HG02798 (cell line): ENCODE results near the gene GALNS.

Experiments
- ATAC-seq: cut with Tn5 transposase; IDR thresholded peaks from one replicate; pipeline ENCODE4 v1.9.1; 2021; ENCODE audit warnings: mild to moderate bottlenecking; ENCODE audit not compliant: unreplicated experiment, poor library complexity

Gene GALNS

GRCh38 chr16:88822281-88823040 is 34.3 kb downstream of the GALNS start:
- ATAC-seq: no peak

- no peak for ATAC-seq
Measured at GRCh38 chr16:88821168-88821850, 35.4 kb downstream of the GALNS start.

GRCh38 chr16:88820385-88821025 is 36.2 kb downstream of the GALNS start:
- ATAC-seq: no peak

GRCh38 chr16:88819126-88819525 is 37.6 kb downstream of the GALNS start:
- no peak for ATAC-seq

GRCh38 chr16:88818575-88818874 is 38.2 kb downstream of the GALNS start:
- no peak for ATAC-seq

- no peak for ATAC-seq
Measured at GRCh38 chr16:88817785-88818574, 38.8 kb downstream of the GALNS start.

GRCh38 chr16:88816736-88817535 is 39.8 kb downstream of the GALNS start:
- ATAC-seq: no peak

- no peak for ATAC-seq
Measured at GRCh38 chr16:88815901-88816589, 40.7 kb downstream of the GALNS start.

- no peak for ATAC-seq
Measured at GRCh38 chr16:88815227-88815626, 41.5 kb downstream of the GALNS start.

- ATAC-seq: no peak
Measured at GRCh38 chr16:88814144-88814502, 42.6 kb downstream of the GALNS start.

- ATAC-seq: no peak
Measured at GRCh38 chr16:88813269-88814143, 43.2 kb downstream of the GALNS start.

GRCh38 chr16:88812513-88813268 is 44.1 kb downstream of the GALNS start:
- no peak for ATAC-seq

GRCh38 chr16:88811769-88812512 is 44.8 kb downstream of the GALNS start, which contains the start of gene APRT:
APRT (minus strand) TSS chr16:88811928; CDS start chr16:88811899, 29 bp downstream.
- ATAC-seq: peak; percentile 81

- ATAC-seq: peak; percentile 62
Measured at GRCh38 chr16:88810912-88811768, 45.6 kb downstream of the GALNS start.

- no peak for ATAC-seq
Measured at GRCh38 chr16:88810166-88810911, 46.4 kb downstream of the GALNS start.
